Endodermal cell (in vitro differentiated cells): ENCODE results near the gene MCM6. TPM values are rescaled to one million over a fixed set of nuclear protein-coding genes. Genes with fewer than 3 reads are reported as not detected.

Experiments
- DNase-seq: peaks from one replicate; pipeline ENCODE4 v3.0.0-alpha.2; 2017
- H3K27ac ChIP-seq: 2 replicates; pipeline ENCODE4 v1.5.1; 2013; ENCODE audit warnings: mild to moderate bottlenecking, low read depth, low read length, moderate library complexity
- H3K27me3 ChIP-seq: 2 replicates; pipeline ENCODE4 v1.6.1; 2013; ENCODE audit warnings: mild to moderate bottlenecking, low read length, moderate library complexity; ENCODE audit not compliant: insufficient read depth, control insufficient read depth, poor library complexity, severe bottlenecking
- H3K36me3 ChIP-seq: 2 replicates; pipeline ENCODE4 v1.7.0; 2013; ENCODE audit warnings: mild to moderate bottlenecking, low read length, moderate library complexity; ENCODE audit not compliant: control insufficient read depth, insufficient read depth
- H3K4me1 ChIP-seq: one replicate; pipeline ENCODE4 v1.7.0; 2013; ENCODE audit warnings: low read length; ENCODE audit not compliant: control insufficient read depth, insufficient read depth
- H3K4me3 ChIP-seq: 2 replicates; pipeline ENCODE4 v1.5.1; 2013; ENCODE audit warnings: mild to moderate bottlenecking, low read length, moderate library complexity
- H3K9ac ChIP-seq: 2 replicates; pipeline ENCODE4 v1.6.1; 2013; ENCODE audit warnings: mild to moderate bottlenecking, low read length, moderate library complexity; ENCODE audit not compliant: poor library complexity, severe bottlenecking; ENCODE audit errors: extremely low read depth
- H3K9me3 ChIP-seq: 2 replicates; pipeline ENCODE4 v1.6.1; 2013; ENCODE audit warnings: mild to moderate bottlenecking, low read length, moderate library complexity; ENCODE audit not compliant: control insufficient read depth
- H3K27ac Mint-ChIP-seq: 2 replicates; pipeline ENCODE4 v1.8.0; 2020; ENCODE audit warnings: mixed read lengths
- H3K27me3 Mint-ChIP-seq: 2 replicates; pipeline ENCODE4 v1.8.0; 2021; ENCODE audit warnings: mild to moderate bottlenecking, mixed read lengths; ENCODE audit not compliant: insufficient read depth
- H3K36me3 Mint-ChIP-seq: 2 replicates; pipeline ENCODE4 v1.8.0; 2020; ENCODE audit warnings: low read depth, mixed read lengths
- H3K4me1 Mint-ChIP-seq: 2 replicates; pipeline ENCODE4 v1.8.0; 2020; ENCODE audit warnings: mixed read lengths
- H3K4me3 Mint-ChIP-seq: 2 replicates; pipeline ENCODE4 v1.8.0; 2020; ENCODE audit warnings: mild to moderate bottlenecking, moderate library complexity, mixed read lengths
- H3K9me3 Mint-ChIP-seq: 2 replicates; pipeline ENCODE4 v1.8.0; 2020; ENCODE audit warnings: mild to moderate bottlenecking, mixed read lengths
- CTCF ChIP-seq: fragments of 200-600 bp; sonication (generic); conservative IDR thresholded peaks from 2 replicates; pipeline ENCODE4 v1.5.0; 2021; ENCODE audit warnings: antibody characterized with exemption, mild to moderate bottlenecking
- WGBS, 2 experiments: methylation state at CpG; one replicate each; pipeline versions ENCODE4 v1.1.5 to v1.1.7; 2013; ENCODE audit warnings: missing lambda C conversion rate in 2 of 2, mixed read lengths in 1 of 2; ENCODE audit not compliant: insufficient coverage in 1 of 2, insufficient read length in 1 of 2; 5-methylcytosine and 5-hydroxymethylcytosine counted together
- total RNA-seq, 2 donors: library from RNA; stranded (reverse); fragmentation: NEBNext Ultra II Directional in 1 of 2; extraction: Animal tissue kit (Norgen Biotek cat#: 25700) in 1 of 2; gene quantifications; 2 replicates in 1 of 2; 3 replicates in 1 of 2; pipeline ENCODE4 v1.2.1, GENCODE V29; 2021

Gene MCM6
- total RNA-seq, 2 donors from 2014 or later = 140 to 141 TPM

GRCh38 chr2:135820003-135820618 is 56.1 kb downstream of the MCM6 start:
- Histone ChIP-seq H3K27ac (no peak overlapping the region), H3K9me3 (peaks cover 14% of the 10 kb centered on the region)

GRCh38 chr2:135818937-135819610 is 57.2 kb downstream of the MCM6 start:
- Histone ChIP-seq H3K4me3 (no peak overlapping the region), H3K27me3 (no peaks in the 10 kb centered on the region), H3K36me3 (peaks cover 6% of the 10 kb centered on the region), H3K9ac (no peak overlapping the region), H3K4me1 (no peaks in the 10 kb centered on the region), H3K27ac (no peak overlapping the region), H3K9me3 (peaks cover 14% of the 10 kb centered on the region)
- Mint-ChIP-seq H3K4me3 (no peak overlapping the region), H3K36me3 (peaks cover 9% of the 10 kb centered on the region), H3K4me1 (no peaks in the 10 kb centered on the region), H3K27me3 (peaks cover 33% of the 10 kb centered on the region), H3K27ac (no peak overlapping the region), H3K9me3 (peaks cover 8% of the 10 kb centered on the region)
- DNase-seq = peak; percentile 85
- 73 to 82% methylated on average over 6 to 8 of the region's 8 CpGs for WGBS, 2 experiments
- peak; percentile 74 for TF ChIP-seq CTCF

More at GRCh38 chr2:135820003-135820618, 56.1 kb downstream of the MCM6 start:
- no peak for TF ChIP-seq CTCF
- Mint-ChIP-seq H3K4me3 (no peak overlapping the region), H3K4me1 (no peaks in the 10 kb centered on the region), H3K27me3 (peaks cover 26% of the 10 kb centered on the region), H3K36me3 (peaks cover 9% of the 10 kb centered on the region), H3K9me3 (peaks cover 8% of the 10 kb centered on the region), H3K27ac (no peak overlapping the region)
- Histone ChIP-seq H3K36me3 (peaks cover 6% of the 10 kb centered on the region), H3K27me3 (no peaks in the 10 kb centered on the region), H3K4me3 (no peak overlapping the region), H3K9ac (no peak overlapping the region), H3K4me1 (no peaks in the 10 kb centered on the region)
- WGBS, 2 experiments = 78% methylated on average over 7 to 9 of the region's 9 CpGs
- DNase-seq = no peak

DNA sequence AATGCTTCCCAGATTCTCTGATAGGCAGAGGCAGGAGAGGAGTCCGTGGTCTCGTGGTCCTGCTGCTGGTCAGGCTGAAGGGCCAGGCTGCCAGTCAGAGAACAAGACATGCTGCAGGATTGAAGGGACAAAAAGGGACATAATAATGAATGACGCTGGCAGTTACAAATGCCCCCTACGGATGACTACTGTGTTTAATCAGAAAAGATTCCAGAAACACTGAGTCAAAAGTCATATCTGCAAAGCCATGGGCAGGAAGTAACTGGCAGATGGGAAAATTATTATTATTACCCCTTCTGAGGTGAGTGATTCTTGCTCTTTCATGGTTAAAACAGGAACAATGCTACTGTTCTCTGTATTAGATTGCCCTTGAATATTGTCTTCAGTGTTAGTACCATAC is 58.3 kb downstream of the MCM6 start:
- H3K27ac Mint-ChIP-seq = no peak overlapping the region
- peaks cover 39% of the 10 kb centered on the region for H3K27me3 Mint-ChIP-seq
- H3K9ac ChIP-seq = no peak overlapping the region
- H3K36me3 Mint-ChIP-seq = peaks cover 4% of the 10 kb centered on the region
- H3K4me3 ChIP-seq = no peak overlapping the region
- DNase-seq = no peak
- H3K4me3 Mint-ChIP-seq = no peak overlapping the region
- no peak for TF ChIP-seq CTCF
- H3K9me3 Mint-ChIP-seq = peaks cover 3% of the 10 kb centered on the region
- peaks cover 9% of the 10 kb centered on the region for H3K9me3 ChIP-seq
- H3K36me3 ChIP-seq = peaks cover 6% of the 10 kb centered on the region
- H3K4me1 ChIP-seq = no peaks in the 10 kb centered on the region
- 79 to 92% methylated on average over 4 of the region's 4 CpGs for WGBS, 2 experiments
- no peaks in the 10 kb centered on the region for H3K4me1 Mint-ChIP-seq
- H3K27me3 ChIP-seq = no peaks in the 10 kb centered on the region
- no peak overlapping the region for H3K27ac ChIP-seq
